Panc1 (cell line): Measurements from ENCODE around the gene NPW. TPM values are rescaled to one million over a fixed set of nuclear protein-coding genes. Genes with fewer than 3 reads are reported as not detected.

ENCODE experiments used
- ATAC-seq: fragments of 200-7000 bp; cut with Tn5 transposase; 2 replicates; pipeline ENCODE4 v1.9.1; 2020; ENCODE audit warnings: mild to moderate bottlenecking, moderate library complexity
- BruUV-seq: library from RNA; stranded (reverse); fragments of 400-500 nt; replicated peaks from 2 replicates; lab custom pipeline; 2021; lab: Mats Ljungman, UMichigan
- CTCF ChIA-PET: fragments of 300-600 bp; sonication (Branson Sonifier 250); formaldehyde crosslinking; loops from one replicate; lab custom pipeline; 2022; ENCODE audit warnings: antibody characterized with exemption; lab: Charles Lee
- POLR2A ChIA-PET: fragments of 300-600 bp; sonication (Branson Sonifier 250); formaldehyde crosslinking; loops from one replicate; lab custom pipeline; 2022; ENCODE audit warnings: antibody characterized with exemption; lab: Charles Lee
- DNase-seq: peaks from one replicate; pipeline ENCODE4 v3.0.0-alpha.2; 2010; ENCODE audit warnings: low read depth, low spot score
- H3K27ac ChIP-seq: 2 replicates; pipeline ENCODE4 v1.5.1; 2011; ENCODE audit warnings: mild to moderate bottlenecking, low read length, inconsistent platforms
- H3K27me3 ChIP-seq: fragments of 200-500 bp; sonication (Bioruptor generic); 2 replicates; pipeline ENCODE4 v1.6.0; 2014; ENCODE audit warnings: low read length, inconsistent platforms; ENCODE audit not compliant: control insufficient read depth, insufficient read depth
- H3K36me3 ChIP-seq: fragments of 200-500 bp; sonication (Bioruptor generic); 2 replicates; pipeline ENCODE4 v1.5.1; 2014; ENCODE audit warnings: inconsistent platforms, mild to moderate bottlenecking, low read length, moderate library complexity; ENCODE audit not compliant: control insufficient read depth, insufficient read depth
- H3K4me1 ChIP-seq: 2 replicates; pipeline ENCODE4 v1.5.1; 2011; ENCODE audit warnings: inconsistent platforms, mild to moderate bottlenecking, low read length, moderate library complexity; ENCODE audit not compliant: control insufficient read depth, insufficient read depth
- H3K4me3 ChIP-seq, 2 experiments: 2 replicates each; pipeline ENCODE4 v1.5.1; 2011 to 2012; ENCODE audit warnings: low read depth in 2 of 2, low read length in 2 of 2, mild to moderate bottlenecking in 2 of 2, inconsistent platforms in 1 of 2, moderate library complexity in 1 of 2
- H3K9me3 ChIP-seq: fragments of 200-500 bp; sonication (Bioruptor generic); 2 replicates; pipeline ENCODE4 v1.5.1; 2014; ENCODE audit warnings: low read depth, mild to moderate bottlenecking, inconsistent platforms, low read length, moderate library complexity; ENCODE audit not compliant: control insufficient read depth, insufficient read depth
- CTCF ChIP-seq: fragments of 450-650 bp; IDR thresholded peaks from 2 replicates; pipeline ENCODE4 v1.5.1; 2017; ENCODE audit warnings: mild to moderate bottlenecking
- POLR2AphosphoS5 ChIP-seq: IDR thresholded peaks from 2 replicates; pipeline ENCODE4 v1.6.1; 2012; ENCODE audit warnings: mild to moderate bottlenecking, low read depth, low read length, moderate library complexity
- REST ChIP-seq, 2 experiments: IDR thresholded peaks; 2 replicates each; pipeline ENCODE4 v1.6.1; 2011 to 2012; ENCODE audit warnings: low read depth in 2 of 2, control low read depth in 1 of 2, low read length in 1 of 2, mild to moderate bottlenecking in 1 of 2, moderate library complexity in 1 of 2; ENCODE audit not compliant: insufficient read depth in 1 of 2
- SIN3A ChIP-seq: IDR thresholded peaks from 2 replicates; pipeline ENCODE4 v1.6.1; 2012; ENCODE audit warnings: low read depth, mild to moderate bottlenecking, low read length, moderate library complexity, borderline replicate concordance; ENCODE audit not compliant: insufficient read depth
- TCF7L2 ChIP-seq: IDR thresholded peaks from 2 replicates; pipeline ENCODE4 v1.6.1; 2011; ENCODE audit warnings: mild to moderate bottlenecking, low read depth, low read length, inconsistent platforms
- in situ Hi-C: cut with HindIII; loops from 2 replicates; pipeline ENCODE4 v1.10.0; 2016; ENCODE audit warnings: low sequenced_read_pairs, low pct_unique_long_range_greater_than_20kb
- intact Hi-C: fragments of 100-400 bp; cut with micrococcal nuclease; formaldehyde crosslinking; loops from one replicate; pipeline ENCODE4 v1.10.0; 2022; ENCODE audit not compliant: unreplicated experiment
- total RNA-seq: library from RNA; stranded (reverse); gene quantifications from one replicate; pipeline ENCODE4 v1.2.1, GENCODE V29; 2021; ENCODE audit not compliant: unreplicated experiment

Gene NPW
- total RNA-seq, 1 experiment from 2014 or later: 15.3 TPM

- CTCF ChIA-PET: interaction anchor here (0.6 to 1.9 kb wide), 5 partner anchors 8 to 693 kb away, joined by 4 to 12 read pairs (median 4); partner anchors contain the start of gene TSC2
- in situ Hi-C loops: no loop called here
- intact Hi-C loops: no loop called here
These were observed 36.5 kb downstream of the NPW start for GRCh38 chr16:2056077-2056476.

DNA sequence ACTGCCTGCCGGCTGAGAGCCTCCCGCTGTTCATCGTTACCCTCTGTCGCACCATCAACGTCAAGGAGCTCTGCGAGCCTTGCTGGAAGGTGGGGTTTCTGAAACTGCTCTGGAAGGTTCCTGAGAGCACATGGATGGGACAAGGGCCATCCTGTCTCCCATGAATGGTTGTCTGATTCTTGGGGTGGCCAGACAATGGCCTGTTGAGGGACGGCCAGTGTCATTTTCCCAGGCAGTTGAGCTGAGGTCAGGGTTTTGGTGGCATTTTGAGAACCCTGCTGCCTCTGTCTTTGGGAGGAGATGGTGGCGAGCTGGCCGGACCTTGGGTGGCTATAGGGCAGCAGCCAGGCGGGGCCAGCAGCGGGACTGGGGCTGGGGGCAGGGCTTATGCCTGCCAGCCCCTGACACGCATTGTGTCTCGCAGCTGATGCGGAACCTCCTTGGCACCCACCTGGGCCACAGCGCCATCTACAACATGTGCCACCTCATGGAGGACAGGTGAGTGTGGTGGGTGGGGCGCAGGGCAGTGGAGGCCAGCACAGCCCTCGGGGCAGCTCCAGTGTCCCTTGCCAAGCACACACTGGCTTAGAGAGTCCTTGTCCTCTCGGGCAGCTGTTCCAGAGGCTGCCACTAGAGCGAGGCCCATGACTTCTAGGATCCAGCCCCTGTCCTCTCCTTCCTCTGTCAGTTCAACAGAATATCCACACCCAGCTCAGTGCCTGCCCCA is 37.3 kb downstream of the NPW start:
- TF ChIP-seq SIN3A (no peak), REST (IDR thresholded peaks at IDR 0.05; ENCODE audit: insufficient read depth in 1 of 2, low read depth in 2 of 2, low read length in 1 of 2) (no peak)

More at GRCh38 chr16:2056077-2056476, 36.5 kb downstream of the NPW start:
- Histone ChIP-seq H3K4me1 (no peaks in the 10 kb centered on the region), H3K27ac (no peak overlapping the region), H3K9me3 (no peaks in the 10 kb centered on the region), H3K36me3 (no peaks in the 10 kb centered on the region), H3K4me3 (no peak overlapping the region), H3K27me3 (no peaks in the 10 kb centered on the region)
- DNase-seq (no peak), ATAC-seq (peak; percentile 37)
- BruUV-seq: no TSS peak
- TF ChIP-seq REST (IDR thresholded peaks at IDR 0.05; ENCODE audit: insufficient read depth in 1 of 2, low read depth in 2 of 2, low read length in 1 of 2): no peak
- no peak for TF ChIP-seq POLR2AphosphoS5
- no peak; the same call in 1 of the 2 replicates for TF ChIP-seq CTCF
- no peak for TF ChIP-seq SIN3A
- TF ChIP-seq TCF7L2: no peak
- POLR2A ChIA-PET: interaction anchor here (0.7 kb wide), 1 partner anchor 48 kb away, joined by 6 read pairs; no protein-coding TSS in a partner anchor

More for the DNA sequence above, 37.3 kb downstream of the NPW start:
- POLR2A ChIA-PET: no interaction called here
- Histone ChIP-seq H3K4me3 (no peak overlapping the region), H3K36me3 (no peaks in the 10 kb centered on the region), H3K4me1 (no peaks in the 10 kb centered on the region), H3K27ac (no peak overlapping the region), H3K27me3 (no peaks in the 10 kb centered on the region), H3K9me3 (no peaks in the 10 kb centered on the region)
- CTCF ChIA-PET: interaction anchor here (0.6 to 1.9 kb wide), 6 partner anchors 9 to 84 kb away, joined by 3 to 12 read pairs (median 4); partner anchors contain the start of genes NHERF2 and TSC2
- BruUV-seq: no TSS peak
- peak; percentile 84 for ATAC-seq
- DNase-seq: no peak
- intact Hi-C loops (no loop called here), in situ Hi-C loops (no loop called here)
